ENCODE measurements around the gene C1orf52.
A peak's percentile ranks its signal among the peaks of the same experiment; 100 is the strongest.

Gene C1orf52

DNA sequence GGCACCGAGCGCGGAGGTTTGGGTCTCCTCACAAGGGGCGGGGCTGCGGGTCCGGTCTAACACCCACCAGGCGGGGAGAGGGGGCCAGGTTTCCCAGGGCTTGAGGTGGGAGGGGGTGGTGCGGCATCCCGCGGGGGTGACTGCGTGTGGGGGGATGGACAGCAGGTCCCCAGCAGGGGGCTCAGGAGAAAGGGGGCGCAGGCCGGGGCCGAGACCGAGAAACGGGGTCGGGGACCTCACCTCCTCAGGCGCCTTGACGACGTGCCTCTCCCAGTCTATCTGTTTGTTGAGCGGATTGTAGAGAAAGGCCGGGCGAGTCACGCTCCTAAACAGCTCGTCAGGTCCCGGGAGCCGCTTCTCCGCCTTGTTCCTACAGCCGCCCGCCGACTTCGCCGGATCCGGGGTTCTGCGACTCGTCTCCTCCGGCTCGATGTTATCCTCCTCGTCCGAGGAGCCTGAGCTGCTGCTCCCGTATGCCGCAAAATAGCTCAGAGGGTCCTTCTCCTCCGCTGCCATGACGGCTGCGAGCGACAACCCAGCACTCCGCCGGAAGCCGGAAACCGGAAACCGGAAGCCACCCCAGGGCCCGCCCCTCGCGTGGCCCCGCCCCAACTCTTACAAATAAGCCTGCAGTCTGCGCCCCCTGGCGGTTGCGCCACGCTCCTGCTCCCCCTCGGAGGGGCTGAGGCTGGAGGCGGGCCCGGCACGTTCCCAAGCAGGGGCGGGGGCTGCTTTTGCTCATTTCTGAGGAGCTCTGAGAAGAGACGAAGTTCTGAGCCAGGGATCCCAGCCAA lies at the start of gene C1orf52:
TSS of gene C1orf52 (minus strand) at position 545 of the 794 bp plus-strand sequence. CDS start at position 516, 29 bp downstream.
- peak; percentile 99 for DNase-seq

DNA sequence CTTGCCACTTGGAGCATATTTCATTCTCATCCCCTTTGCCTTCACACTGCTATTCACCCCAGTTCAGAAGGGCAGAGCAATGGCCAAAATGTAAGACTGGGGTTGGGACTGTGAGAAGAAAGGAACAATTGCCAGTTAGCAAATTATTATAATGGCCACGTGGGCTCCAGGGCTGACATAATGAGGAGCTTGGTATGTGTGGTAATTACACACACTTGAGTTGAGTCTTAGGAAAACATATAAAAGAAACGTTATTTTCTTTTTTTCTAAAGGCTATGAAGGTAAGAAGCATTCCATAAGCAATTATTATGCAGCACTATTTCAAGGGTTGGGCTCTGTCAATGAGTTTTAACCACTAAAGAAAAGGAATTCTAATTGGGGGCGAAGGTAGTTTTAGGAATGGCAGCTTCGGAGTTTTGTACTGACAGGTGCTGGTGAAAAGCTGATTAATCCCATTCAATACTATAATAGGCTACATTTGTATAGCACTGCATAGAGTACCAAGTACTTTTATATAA lies 49.4 kb upstream of the C1orf52 start:
- peak; percentile 73 for DNase-seq

DNA sequence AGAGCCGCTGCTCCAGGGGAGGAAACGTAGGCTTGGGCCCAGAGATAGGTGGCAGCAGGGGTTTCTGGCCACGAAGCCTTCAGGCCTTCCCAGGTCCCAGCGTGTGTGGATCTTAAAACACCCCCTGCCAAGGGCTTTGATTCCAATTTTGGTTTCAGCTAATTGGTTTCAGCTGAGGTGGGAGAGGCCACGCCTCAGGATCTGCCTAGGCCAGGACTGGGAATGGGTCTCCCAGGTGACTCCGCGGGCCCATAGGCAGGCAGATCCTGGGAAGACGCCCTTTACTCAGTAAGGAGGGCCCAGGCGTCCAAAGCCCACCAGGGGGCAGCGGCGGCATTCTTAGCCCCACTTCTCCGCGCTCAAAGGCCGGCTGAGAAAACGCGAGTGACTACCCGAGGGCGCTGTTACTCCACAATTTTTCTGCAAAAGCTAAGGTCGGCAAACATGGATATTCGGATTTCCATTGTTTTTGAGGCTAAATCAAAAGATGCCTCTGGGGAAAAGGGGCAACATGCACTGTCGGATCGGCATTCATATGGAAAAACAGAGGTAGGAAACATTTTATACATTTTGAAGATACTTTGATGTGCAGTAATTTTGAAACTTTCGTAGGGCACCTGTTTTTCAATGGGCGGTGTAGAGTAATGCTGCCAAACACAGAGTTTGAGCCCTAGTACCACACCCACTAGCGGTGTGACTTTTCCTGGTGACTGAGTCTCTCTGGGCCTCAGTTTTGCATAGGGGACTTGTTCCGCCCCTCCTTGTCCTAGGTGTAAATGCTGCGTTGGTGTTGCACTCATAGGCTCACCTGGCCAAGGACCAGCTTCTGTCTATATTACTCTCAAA lies 48.7 kb upstream of the C1orf52 start:
- peak; percentile 96 for DNase-seq

DNA sequence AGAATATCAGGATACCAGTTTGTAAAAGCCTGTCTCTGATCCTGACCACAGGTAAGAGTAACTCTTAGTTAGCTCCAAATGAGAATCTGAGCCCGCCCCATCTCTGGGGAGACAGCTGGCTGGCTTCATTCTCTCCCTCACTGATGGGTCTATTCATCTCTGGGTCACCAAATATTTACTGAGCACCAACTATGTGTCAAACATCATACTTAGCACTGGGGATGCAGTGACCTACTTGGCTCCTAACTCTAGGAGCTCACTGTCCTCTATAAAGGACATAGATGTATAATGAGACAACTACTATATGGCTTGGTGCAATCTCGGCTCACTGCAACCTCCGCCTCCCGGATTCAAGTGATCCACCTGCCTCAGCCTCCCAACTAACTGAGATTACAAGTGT lies 46.8 kb upstream of the C1orf52 start:
- DNase-seq, result no peak

DNA sequence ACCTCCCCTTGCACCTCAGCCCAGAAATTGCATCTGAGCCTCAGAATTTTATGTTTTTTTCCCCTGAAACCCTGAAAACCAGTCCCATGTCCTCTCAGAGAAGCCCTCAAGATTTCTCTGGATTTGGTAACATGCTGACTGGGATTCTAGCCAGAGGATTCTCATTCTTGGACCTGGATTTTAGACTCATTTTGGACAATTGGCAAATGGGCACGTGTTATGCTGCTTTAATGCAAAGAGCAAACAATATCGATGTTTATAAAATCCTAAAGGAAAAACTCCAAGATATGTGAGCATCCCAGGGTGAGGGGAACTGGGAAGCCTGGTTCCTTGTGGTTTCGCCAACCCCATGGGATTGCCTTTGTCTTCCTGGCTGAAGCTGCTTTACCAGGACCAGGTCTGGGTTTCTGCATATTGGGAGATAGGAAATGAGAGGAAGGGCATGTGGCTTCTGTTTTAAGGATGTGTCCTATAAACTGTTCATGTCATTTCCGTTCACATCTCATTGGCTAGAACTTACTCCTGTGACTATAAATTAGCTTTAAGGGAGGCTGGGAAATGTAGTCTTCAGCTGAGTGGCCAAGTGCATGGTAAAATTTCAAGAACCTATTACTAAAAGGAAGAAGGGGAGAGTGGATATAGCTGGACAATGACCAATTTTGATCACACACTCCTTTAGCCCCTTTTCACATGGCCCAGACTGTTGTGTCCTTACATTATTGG lies 44.1 kb upstream of the C1orf52 start:
- no peak for DNase-seq

DNA sequence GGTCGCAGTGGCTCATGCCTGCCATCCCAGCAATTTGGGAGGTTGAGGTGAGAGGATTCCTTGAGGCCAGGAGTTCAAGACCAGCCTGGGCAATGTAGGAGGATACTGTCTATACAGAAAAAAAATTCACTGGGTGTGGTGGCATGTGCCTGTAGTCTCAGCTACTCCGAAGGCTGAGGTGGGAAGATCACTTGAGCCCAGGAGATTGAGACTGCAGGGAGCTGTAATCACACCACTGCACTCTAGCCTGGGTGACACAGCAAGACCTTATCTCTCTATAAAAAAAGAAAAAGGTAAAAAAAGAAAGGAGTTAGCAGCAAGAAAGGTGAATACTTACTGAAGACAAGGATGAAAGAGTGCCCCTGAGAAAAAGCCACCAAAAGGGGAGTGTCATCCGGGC lies 40.7 kb upstream of the C1orf52 start:
- DNase-seq, result no peak

DNA sequence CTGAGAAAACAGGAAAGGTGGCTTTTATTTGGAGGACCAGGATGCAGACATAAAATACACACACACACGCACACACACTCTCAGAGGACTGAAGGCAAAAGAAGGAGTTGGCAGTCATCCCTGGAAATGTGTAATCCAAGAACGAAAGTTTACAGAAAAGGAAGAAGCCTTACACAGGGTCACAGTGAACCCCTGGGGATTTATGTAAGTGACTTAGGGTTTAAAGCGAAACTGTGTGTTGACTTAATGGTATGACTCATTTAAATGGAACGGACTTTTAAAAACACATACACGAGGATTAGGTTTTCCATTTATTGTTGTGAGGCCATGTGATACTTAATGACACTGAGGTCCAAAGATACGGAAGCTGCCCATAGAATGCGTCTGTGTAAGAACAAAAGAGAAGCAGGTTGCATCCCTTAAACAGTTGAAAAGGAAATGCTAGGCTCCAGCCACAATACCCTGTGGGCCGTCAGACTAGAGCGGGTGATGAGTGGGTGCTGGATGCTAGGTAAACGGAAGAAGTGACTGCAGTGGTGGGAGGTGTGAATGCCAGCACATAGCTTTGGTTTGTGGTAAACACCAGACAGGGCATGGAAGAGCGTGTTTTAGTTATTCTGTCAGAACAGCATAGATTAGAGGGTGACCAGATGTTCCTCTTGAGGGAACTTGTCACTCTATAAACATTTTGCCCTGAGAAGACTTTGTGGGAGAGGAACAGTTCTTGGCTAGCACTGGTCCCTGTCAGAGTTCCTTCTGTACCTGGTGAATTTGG lies 38.6 kb upstream of the C1orf52 start:
- peak; percentile 73 for DNase-seq

DNA sequence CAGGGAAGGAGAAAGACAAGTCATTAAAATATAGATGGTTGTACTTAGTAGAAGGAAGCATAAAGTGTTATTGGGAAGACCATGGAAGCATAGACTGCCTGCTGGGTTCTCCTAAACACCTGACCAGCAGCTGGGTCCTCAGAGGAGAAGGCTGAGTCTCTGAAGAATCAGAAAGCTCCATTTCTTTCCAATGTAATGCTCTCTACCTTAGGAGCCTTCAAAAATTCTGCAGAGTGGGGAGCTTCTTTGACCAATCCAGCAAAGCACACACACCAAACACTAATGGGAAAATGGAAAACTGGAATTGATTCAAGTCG lies 38.0 kb upstream of the C1orf52 start:
- DNase-seq, result no peak

DNA sequence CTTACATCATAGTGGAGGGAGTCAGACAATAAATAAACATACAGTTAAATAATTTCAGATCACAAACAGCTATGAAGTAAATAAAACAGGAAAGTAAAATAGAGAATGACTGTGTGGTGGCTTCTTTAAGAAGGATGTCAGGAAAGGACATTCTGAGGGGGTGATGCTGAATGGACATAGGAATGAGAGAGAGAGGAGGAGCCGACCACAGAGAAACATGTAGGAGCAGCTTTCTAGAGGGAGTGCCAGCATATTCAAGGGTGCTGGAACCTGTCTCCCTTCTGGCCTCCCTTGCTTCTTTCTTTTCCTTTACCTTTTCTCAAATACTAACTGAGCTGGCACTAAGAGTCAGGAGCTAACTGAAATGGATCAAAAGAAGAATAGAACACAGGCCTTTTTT lies 37.5 kb upstream of the C1orf52 start:
- DNase-seq, result no peak

DNA sequence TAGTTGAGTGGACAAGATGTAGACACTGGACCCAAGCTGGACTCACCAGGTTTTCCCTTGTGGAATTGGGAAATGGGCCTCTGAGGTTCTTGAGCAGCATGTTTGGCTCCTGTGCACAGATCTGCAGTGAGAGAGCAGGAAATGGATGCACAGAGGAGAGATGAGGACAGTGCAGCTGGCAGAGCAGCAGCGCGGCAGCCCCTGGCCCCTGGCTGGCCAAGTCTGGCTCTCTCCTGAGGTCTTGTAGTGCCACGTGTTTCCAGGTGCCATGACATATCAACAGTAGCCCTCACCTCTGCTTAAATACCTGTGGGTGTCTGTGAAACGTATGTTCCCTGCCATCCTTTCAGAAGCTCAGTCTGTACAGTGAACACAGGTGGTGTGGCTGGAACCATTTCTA lies 36.2 kb upstream of the C1orf52 start:
- DNase-seq, result no peak

DNA sequence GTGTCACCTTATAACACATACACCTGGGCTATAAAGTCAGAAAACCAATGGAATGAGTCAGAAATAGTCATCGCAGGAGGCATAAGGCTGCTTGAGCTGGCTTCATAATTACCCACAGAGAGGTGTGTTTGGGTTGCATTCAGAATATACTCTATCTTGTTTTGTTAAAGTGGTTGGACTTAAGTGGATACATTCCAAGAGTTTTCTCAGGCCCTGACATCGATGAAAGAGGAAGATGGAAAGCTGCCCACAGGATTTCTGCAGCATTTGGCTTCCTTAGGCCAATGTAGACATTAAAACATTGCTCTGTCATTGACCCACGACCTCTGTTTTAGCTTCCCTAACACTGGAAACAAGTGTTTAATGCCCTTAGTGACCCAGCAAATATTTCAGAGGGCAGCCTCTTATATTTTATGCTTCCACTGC lies 35.6 kb upstream of the C1orf52 start:
- no peak for DNase-seq

DNA sequence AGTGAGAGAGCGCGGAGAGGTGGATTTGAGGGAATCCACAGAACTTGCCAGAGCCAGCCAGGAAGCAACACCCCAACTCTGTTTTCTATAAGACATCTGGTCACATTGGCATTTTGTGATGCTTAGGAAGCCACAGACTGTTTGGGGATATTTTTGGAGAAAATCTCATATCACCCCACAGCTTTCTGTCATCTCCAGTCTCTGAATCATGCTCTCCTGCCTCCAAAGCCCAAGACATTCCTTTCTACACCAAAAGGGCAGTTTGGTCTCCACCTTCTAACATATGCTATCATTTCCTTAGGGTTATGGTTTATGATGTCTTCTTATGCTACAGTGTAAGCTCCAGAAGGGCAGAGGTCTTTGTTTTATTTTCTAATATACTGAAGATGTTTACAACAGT lies 31.4 kb upstream of the C1orf52 start:
- DNase-seq, result no peak

DNA sequence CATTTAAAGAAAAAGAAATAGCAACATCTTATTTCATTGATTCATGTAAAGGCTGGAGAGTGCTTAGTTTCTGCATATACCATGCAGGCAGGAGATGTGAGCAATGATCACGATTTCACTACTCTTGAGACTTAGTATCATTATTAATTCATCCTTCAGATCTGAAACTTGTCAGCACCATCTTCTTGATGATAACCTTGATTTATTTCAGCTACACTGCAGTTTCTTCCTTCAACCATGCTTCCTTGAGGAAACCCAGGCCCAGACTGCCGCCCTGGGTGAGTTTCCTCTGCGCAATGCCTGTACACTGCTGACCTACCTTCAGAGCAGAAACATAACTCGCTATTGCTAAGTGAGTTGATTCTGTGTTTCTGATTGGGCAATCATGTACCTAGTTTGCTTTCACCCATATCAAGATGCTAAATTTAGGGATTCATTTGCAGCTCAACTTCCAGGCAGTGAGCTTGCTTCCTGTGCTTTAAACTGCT lies 30.4 kb upstream of the C1orf52 start:
- no peak for DNase-seq

DNA sequence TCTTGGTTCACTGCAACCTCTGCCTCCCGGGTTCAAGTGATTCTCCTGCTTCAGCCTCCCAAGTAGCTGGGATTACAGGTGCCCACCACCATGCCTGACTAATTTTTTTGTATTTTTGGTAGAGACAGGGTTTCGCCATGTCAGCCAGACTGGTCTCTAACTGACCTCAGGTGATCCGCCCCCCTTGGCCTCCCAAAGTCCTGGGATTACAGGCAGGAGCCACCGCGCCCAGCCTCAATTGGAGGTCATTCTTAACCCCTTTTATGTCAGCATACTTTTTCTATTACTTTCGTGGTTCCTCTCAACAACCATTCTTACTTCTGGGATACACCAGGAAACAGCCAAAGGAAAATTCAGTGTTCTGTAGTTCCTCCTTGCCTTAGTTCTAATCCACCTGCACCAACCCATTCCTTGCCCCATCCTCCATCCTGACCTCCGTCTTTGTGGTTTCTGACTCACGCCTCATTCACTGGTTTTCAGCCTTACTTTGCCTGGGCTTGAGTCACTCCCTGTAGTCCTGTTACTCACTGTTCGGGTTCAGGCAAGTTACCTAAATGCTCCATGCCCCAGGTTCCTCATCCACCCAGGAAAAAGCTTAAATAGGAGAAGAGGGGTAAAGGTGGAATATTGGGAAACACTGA lies 29.9 kb upstream of the C1orf52 start:
- DNase-seq, result no peak

DNA sequence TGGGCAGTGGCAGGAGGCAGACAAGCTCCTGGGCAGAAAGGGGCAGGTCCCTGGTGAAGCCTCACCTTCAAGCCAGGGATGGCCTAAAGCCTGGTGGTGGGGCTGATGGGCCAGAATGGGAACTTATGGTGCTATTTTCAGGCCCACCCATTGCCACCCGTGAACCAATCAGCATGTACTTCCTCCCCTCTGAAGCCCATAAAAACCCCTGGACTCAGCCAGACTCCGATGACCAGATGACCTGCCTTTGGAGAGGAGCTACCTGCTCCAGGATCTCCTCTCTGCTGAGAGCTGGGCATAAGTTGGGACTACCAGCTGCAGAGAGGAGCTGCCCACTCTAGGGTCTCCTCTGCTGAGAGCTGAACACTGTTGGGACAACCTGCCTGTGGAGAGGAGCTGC lies 24.7 kb upstream of the C1orf52 start:
- DNase-seq, result no peak

DNA sequence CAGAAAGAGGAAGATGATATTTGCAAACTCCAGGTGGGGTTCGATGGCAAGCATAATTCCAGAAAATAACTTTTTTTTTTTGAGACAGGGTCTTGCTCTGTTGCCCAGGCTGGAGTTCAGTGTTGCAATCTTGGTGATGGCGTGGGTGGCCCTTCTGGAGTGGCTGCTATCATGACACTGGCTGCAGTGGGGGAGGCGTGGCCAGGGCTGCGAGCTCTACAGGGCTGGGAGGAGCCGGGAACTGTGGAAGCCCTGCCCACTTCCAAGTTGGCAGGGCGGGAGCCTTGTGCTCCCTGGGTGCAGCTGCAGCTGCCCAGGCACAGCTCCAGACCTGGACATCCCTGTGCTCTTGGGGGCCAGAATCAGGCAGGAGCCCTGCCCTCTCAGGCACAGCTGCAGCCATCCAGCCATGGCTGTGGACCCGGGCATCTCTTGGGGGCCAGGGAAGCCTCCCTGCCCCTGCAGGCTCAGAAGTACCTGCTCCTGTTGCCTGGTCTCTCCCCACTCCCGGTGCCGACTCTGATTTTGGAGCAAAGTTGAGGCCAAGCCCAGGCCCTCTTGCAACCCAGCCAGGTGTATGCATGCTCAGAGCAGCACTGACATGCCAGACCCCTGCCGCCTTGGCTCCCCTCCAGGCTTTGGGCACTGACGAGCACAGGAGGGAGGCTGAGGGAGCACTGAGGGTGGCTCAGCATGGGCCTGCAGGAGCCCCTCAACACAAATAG lies 24.2 kb upstream of the C1orf52 start:
- no peak for DNase-seq

DNA sequence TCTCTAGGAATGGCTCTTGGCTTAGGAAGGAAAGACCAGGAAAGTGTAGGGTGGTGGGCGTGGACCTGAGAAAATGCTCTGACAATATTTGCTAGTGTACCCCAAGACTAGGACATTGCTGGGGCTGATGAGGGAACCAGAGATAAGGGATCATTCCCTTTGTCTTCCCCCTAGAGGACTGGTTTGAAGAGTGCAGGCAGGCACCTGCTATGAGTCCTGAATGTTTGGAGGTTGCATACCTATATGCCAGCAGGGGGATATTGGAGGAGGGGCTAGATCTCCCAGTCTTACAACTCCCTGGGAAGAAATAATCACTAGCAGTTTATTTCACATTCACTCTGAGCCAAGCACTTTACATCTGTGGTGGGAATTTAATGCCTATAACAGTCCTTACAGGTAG lies 23.0 kb upstream of the C1orf52 start:
- no peak for DNase-seq

DNA sequence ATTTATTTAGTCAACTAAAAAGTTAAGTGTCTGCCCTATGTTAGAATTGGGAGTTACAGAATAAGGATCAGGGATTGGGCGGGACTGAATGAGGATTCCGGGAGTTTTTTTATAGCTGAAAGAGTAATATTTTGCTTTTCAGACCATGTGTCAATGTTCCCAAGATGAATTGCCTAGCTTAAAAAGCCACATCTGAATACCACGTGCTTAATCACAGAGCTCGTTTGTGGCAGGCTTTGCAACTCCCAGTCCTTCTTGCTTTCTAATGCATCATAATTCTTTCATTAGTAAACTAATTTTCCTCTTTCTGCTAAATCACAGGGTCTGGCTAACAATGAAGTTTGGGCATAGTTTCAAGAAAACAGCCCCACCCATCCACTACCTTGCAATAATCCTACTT lies 21.2 kb upstream of the C1orf52 start:
- DNase-seq, result no peak

DNA sequence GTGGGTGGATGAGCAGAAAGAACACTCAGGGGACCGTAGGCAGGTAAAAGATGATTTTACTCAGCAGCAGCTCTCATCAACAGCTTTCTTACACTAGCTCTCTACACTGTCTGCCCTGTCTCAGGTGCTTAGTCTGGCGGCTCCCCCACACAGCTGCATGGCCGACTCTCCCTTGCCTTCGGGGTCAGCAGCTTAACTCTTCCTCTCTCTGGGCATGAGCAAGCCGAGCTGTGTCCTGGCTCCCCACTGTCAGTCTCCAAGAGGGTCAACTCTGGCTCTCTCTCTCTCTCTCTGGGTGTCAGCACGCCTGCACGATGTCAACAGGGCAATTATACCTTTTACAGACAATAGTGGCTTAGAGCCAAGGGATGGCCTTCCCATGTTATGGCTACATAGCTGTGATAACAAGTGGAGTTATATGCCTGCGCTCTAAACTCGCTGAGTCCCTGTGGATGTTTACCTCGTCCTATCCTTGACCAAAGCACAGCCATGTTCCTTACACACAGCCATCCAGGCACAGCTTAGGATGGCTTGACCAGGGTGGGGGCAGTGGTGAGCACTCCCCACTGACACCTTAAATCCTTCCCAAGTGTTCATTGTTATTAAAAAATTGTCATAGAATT lies 20.1 kb upstream of the C1orf52 start:
- no peak for DNase-seq

DNA sequence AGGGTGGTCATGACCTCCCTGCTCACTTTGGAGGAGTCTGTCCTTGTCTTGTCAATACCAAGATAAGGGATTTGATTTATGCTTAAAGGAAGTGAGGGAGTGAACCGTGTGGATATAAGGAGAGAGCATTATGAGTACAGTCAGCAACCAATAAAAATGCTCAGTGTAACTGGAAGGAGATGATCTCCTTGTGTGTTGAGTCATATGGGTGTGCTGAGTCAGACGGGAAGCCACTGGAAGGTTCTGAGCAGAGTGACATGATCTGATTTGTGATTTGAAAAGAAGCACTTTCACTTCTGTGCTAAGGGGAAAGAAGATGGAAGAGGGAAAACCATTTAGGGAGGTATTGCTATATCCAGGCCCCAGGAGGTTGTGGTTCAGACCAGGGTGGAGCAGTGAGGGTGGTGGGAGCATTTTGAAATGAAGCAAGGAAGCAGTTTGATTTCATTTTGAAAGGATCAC lies 19.4 kb upstream of the C1orf52 start:
- no peak for DNase-seq

DNA sequence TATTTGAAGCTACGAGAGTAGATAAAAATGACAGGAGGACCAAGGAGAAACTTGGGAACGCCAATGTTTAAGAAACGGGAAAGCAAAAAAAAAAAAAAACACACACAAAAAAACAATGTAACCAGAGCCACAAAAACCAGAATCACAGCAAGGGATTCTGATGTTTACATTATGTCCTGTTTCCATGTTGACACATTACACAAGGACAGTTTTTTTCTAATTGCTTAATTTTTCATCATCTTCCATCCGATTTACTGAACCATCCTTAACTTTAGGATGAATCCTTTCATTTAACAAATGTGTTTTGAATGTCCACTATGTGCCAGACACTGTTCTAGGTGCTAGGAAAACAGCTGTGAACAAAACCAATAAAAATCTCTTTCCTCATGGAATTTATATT lies 18.3 kb upstream of the C1orf52 start:
- DNase-seq, result no peak
